H9 (cell line): ENCODE results near the gene PPHLN1. TPM values are rescaled to one million over a fixed set of nuclear protein-coding genes. Genes with fewer than 3 reads are reported as not detected.
A peak's percentile ranks its signal among the peaks of the same experiment; 100 is the strongest.

Source experiments
- DNase-seq: peaks from one replicate; pipeline ENCODE4 v3.0.0-alpha.2; 2017
- H2AFZ ChIP-seq: one replicate; pipeline ENCODE4 v1.6.1; 2013; ENCODE audit warnings: mild to moderate bottlenecking, low read length, control low read depth, moderate library complexity
- H2AK5ac ChIP-seq: 2 replicates; pipeline ENCODE4 v1.6.1; 2013; ENCODE audit warnings: low read length, control low read depth, mixed read lengths; ENCODE audit not compliant: insufficient read length
- H2BK120ac ChIP-seq: one replicate; pipeline ENCODE4 v1.6.1; 2013; ENCODE audit warnings: low read depth, mild to moderate bottlenecking, low read length, control low read depth, inconsistent platforms; ENCODE audit not compliant: poor library complexity, severe bottlenecking
- H2BK12ac ChIP-seq: 2 replicates; pipeline ENCODE4 v1.6.1; 2013; ENCODE audit warnings: low read length, control low read depth, mixed read lengths, low read depth; ENCODE audit not compliant: insufficient read length
- H2BK15ac ChIP-seq: 2 replicates; pipeline ENCODE4 v1.6.1; 2013; ENCODE audit warnings: low read depth, low read length, control low read depth
- H2BK20ac ChIP-seq: one replicate; pipeline ENCODE4 v1.6.1; 2013; ENCODE audit warnings: low read depth, mild to moderate bottlenecking, low read length, control low read depth, inconsistent platforms; ENCODE audit not compliant: poor library complexity, severe bottlenecking
- H2BK5ac ChIP-seq: 2 replicates; pipeline ENCODE4 v1.6.1; 2013; ENCODE audit warnings: low read length, control low read depth, mixed read lengths; ENCODE audit not compliant: insufficient read length
- H3K14ac ChIP-seq: 2 replicates; pipeline ENCODE4 v1.6.1; 2013; ENCODE audit warnings: low read length, control low read depth; ENCODE audit not compliant: insufficient read depth
- H3K18ac ChIP-seq: 2 replicates; pipeline ENCODE4 v1.6.1; 2013; ENCODE audit warnings: low read depth, mild to moderate bottlenecking, mixed read lengths, low read length, control low read depth; ENCODE audit not compliant: insufficient read length
- H3K23ac ChIP-seq: 2 replicates; pipeline ENCODE4 v1.6.1; 2013; ENCODE audit warnings: low read length, control low read depth, mixed read lengths, low read depth; ENCODE audit not compliant: insufficient read length
- H3K23me2 ChIP-seq: 2 replicates; pipeline ENCODE4 v1.6.1; 2013; ENCODE audit warnings: low read depth, mild to moderate bottlenecking, mixed read lengths, low read length, control low read depth; ENCODE audit not compliant: insufficient read length, poor library complexity, severe bottlenecking
- H3K27ac ChIP-seq: 2 replicates; pipeline ENCODE4 v1.5.1; 2013; ENCODE audit warnings: low read length, control low read depth, mixed read lengths, low read depth; ENCODE audit not compliant: insufficient read length
- H3K27me3 ChIP-seq: 2 replicates; pipeline ENCODE4 v1.6.1; 2013; ENCODE audit warnings: low read length, control low read depth, inconsistent platforms; ENCODE audit not compliant: insufficient read depth
- H3K4ac ChIP-seq: 2 replicates; pipeline ENCODE4 v1.6.1; 2013; ENCODE audit warnings: low read depth, mild to moderate bottlenecking, control low read depth, inconsistent platforms, low read length, moderate library complexity
- H3K4me1 ChIP-seq: 2 replicates; pipeline ENCODE4 v1.6.1; 2013; ENCODE audit warnings: low read length, control low read depth, inconsistent platforms; ENCODE audit not compliant: insufficient read depth
- H3K4me2 ChIP-seq: 2 replicates; pipeline ENCODE4 v1.6.1; 2013; ENCODE audit warnings: low read length, control low read depth, mixed read lengths; ENCODE audit not compliant: insufficient read length, insufficient read depth
- H3K56ac ChIP-seq: 2 replicates; pipeline ENCODE4 v1.6.1; 2013; ENCODE audit warnings: low read depth, mild to moderate bottlenecking, mixed read lengths, low read length, control low read depth; ENCODE audit not compliant: insufficient read length
- H3K79me1 ChIP-seq: 2 replicates; pipeline ENCODE4 v1.6.1; 2013; ENCODE audit warnings: low read depth, mild to moderate bottlenecking, moderate library complexity, low read length, control low read depth, inconsistent platforms; ENCODE audit not compliant: insufficient read depth, poor library complexity, severe bottlenecking
- H3K79me2 ChIP-seq: 2 replicates; pipeline ENCODE4 v1.6.1; 2013; ENCODE audit warnings: low read length, control low read depth, inconsistent platforms; ENCODE audit not compliant: insufficient read depth
- H3K9ac ChIP-seq: 2 replicates; pipeline ENCODE4 v1.6.1; 2013; ENCODE audit warnings: low read length, control low read depth, mixed read lengths; ENCODE audit not compliant: insufficient read length; ENCODE audit errors: extremely low read depth
- H3K9me3 ChIP-seq: one replicate; pipeline ENCODE4 v1.6.1; 2013; ENCODE audit warnings: low read depth, low read length, inconsistent platforms; ENCODE audit not compliant: control insufficient read depth
- H3T11ph ChIP-seq: one replicate; pipeline ENCODE4 v1.6.1; 2013; ENCODE audit warnings: mild to moderate bottlenecking, low read length, control low read depth, inconsistent platforms
- H4K20me1 ChIP-seq: one replicate; pipeline ENCODE4 v1.6.1; 2013; ENCODE audit not compliant: control insufficient read depth, insufficient read length, insufficient read depth
- H4K5ac ChIP-seq: 2 replicates; pipeline ENCODE4 v1.6.1; 2013; ENCODE audit warnings: low read depth, mild to moderate bottlenecking, mixed read lengths, low read length, control low read depth; ENCODE audit not compliant: insufficient read length
- H4K8ac ChIP-seq: replicated peaks from 2 replicates; pipeline ENCODE4 v1.6.1; 2013; ENCODE audit warnings: low read length, control low read depth, mixed read lengths, low read depth; ENCODE audit not compliant: insufficient read length
- H4K91ac ChIP-seq: 2 replicates; pipeline ENCODE4 v1.6.1; 2013; ENCODE audit warnings: low read depth, mild to moderate bottlenecking, moderate library complexity, mixed read lengths, low read length, control low read depth; ENCODE audit not compliant: insufficient read length
- H3K27ac Mint-ChIP-seq, 3 experiments: 2 replicates in 2 of 3; 3 replicates in 1 of 3; pipeline ENCODE4 v1.8.0; 2020 to 2021; ENCODE audit warnings: mixed read lengths in 3 of 3, mild to moderate bottlenecking in 1 of 3, moderate library complexity in 1 of 3
- H3K27me3 Mint-ChIP-seq: 2 replicates; pipeline ENCODE4 v1.8.0; 2021; ENCODE audit warnings: low read depth, mild to moderate bottlenecking, moderate library complexity, mixed read lengths
- H3K36me3 Mint-ChIP-seq, 3 experiments: 2 replicates in 2 of 3; 3 replicates in 1 of 3; pipeline ENCODE4 v1.8.0; 2020 to 2021; ENCODE audit warnings: low read depth in 3 of 3, mixed read lengths in 3 of 3; ENCODE audit not compliant: insufficient read depth in 1 of 3
- H3K4me1 Mint-ChIP-seq, 2 experiments: 2 replicates each; pipeline ENCODE4 v1.8.0; 2020; ENCODE audit warnings: mixed read lengths in 2 of 2
- H3K4me3 Mint-ChIP-seq, 2 experiments: 2 replicates in 1 of 2; 3 replicates in 1 of 2; pipeline ENCODE4 v1.8.0; 2020 to 2021; ENCODE audit warnings: mild to moderate bottlenecking in 2 of 2, mixed read lengths in 2 of 2, moderate library complexity in 1 of 2
- H3K9me3 Mint-ChIP-seq, 2 experiments: 2 replicates in 1 of 2; 3 replicates in 1 of 2; pipeline ENCODE4 v1.8.0; 2020; ENCODE audit warnings: mild to moderate bottlenecking in 2 of 2, mixed read lengths in 2 of 2, moderate library complexity in 1 of 2
- CTCF ChIP-seq: fragments of 200-600 bp; sonication (generic); conservative IDR thresholded peaks from 3 replicates; pipeline ENCODE4 v1.8.0; 2021; ENCODE audit warnings: antibody characterized with exemption, mild to moderate bottlenecking
- WGBS: extraction: QIAGEN DNeasy Blood & Tissue Kit; methylation state at CpG from one replicate; pipeline ENCODE4 v1.1.7; 2013; ENCODE audit warnings: missing lambda C conversion rate, low lambda C conversion rate, mixed read lengths; ENCODE audit not compliant: insufficient read length; ENCODE audit errors: extremely low coverage; 5-methylcytosine and 5-hydroxymethylcytosine counted together
- total RNA-seq: library from RNA; stranded (reverse); gene quantifications from 2 replicates; pipeline ENCODE4 v1.2.1, GENCODE V29; 2021

PPHLN1 gene
- total RNA-seq, 1 experiment from 2014 or later = 66.2 TPM

GRCh38 chr12:42472376-42472775 lies 146.4 kb downstream of the PPHLN1 start:
- Histone ChIP-seq H2AFZ (no peak overlapping the region), H3K27ac (no peak overlapping the region), H2AK5ac (no peak overlapping the region), H3K9ac (no peak overlapping the region), H3K4me2 (no peak overlapping the region), H3K4me1 (peaks cover 10% of the 10 kb centered on the region), H2BK15ac (no peak overlapping the region), H3K9me3 (no peaks in the 10 kb centered on the region), H3T11ph (no peak overlapping the region), H3K79me2 (peaks cover 11% of the 10 kb centered on the region; the same call in 1 of the 2 replicates), H4K8ac (no peak overlapping the region), H3K27me3 (no peaks in the 10 kb centered on the region), H2BK120ac (no peak overlapping the region), H3K4ac (no peak overlapping the region), H4K20me1 (no peaks in the 10 kb centered on the region), H3K18ac (no peak overlapping the region), H4K91ac (no peak overlapping the region), H3K23ac (no peak overlapping the region), H3K14ac (no peak overlapping the region), H3K79me1 (no peaks in the 10 kb centered on the region), H4K5ac (no peak overlapping the region), H2BK12ac (no peak overlapping the region), H3K56ac (no peak overlapping the region), H2BK5ac (no peak overlapping the region), H3K23me2 (no peaks in the 10 kb centered on the region), H2BK20ac (no peak overlapping the region)
- peak overlapping the region in 2 of 3 experiments; percentile 56 to 76; a peak in 4 of 7 replicates for H3K27ac Mint-ChIP-seq
- peaks cover 29 to 57% (median 47%) of the 10 kb centered on the region in 3 experiments; a peak in 6 of 7 replicates for H3K36me3 Mint-ChIP-seq
- no peak for TF ChIP-seq CTCF
- no peak for DNase-seq
- no peaks in the 10 kb centered on the region; the same call in 1 of the 2 replicates for H3K27me3 Mint-ChIP-seq
- H3K4me3 Mint-ChIP-seq = peak overlapping the region in 1 of 2 experiments; percentile 15; a peak in 2 of 5 replicates
- H3K9me3 Mint-ChIP-seq = no peaks in the 10 kb centered on the region
- WGBS = no CpG with 5 or more reads among the region's 3 CpGs
- H3K4me1 Mint-ChIP-seq = peaks cover 37 to 46% of the 10 kb centered on the region in 2 experiments
